ENCODE results near the gene TTLL6. TPM values are rescaled to one million over a fixed set of nuclear protein-coding genes. Genes with fewer than 3 reads are reported as not detected.
A peak's percentile ranks its signal among the peaks of the same experiment; 100 is the strongest.

The TTLL6 gene
- total RNA-seq, 1 donor from 2014 or later = not detected

- TF ChIP-seq, protein P1, sequence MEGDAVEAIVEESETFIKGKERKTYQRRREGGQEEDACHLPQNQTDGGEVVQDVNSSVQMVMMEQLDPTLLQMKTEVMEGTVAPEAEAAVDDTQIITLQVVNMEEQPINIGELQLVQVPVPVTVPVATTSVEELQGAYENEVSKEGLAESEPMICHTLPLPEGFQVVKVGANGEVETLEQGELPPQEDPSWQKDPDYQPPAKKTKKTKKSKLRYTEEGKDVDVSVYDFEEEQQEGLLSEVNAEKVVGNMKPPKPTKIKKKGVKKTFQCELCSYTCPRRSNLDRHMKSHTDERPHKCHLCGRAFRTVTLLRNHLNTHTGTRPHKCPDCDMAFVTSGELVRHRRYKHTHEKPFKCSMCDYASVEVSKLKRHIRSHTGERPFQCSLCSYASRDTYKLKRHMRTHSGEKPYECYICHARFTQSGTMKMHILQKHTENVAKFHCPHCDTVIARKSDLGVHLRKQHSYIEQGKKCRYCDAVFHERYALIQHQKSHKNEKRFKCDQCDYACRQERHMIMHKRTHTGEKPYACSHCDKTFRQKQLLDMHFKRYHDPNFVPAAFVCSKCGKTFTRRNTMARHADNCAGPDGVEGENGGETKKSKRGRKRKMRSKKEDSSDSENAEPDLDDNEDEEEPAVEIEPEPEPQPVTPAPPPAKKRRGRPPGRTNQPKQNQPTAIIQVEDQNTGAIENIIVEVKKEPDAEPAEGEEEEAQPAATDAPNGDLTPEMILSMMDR (IDR thresholded peaks at IDR 0.05; ENCODE audit: insufficient read depth, low read length, severe bottlenecking) = no peak
- H3K4me3 ChIP-seq (ENCODE audit: low read depth, low read length) = no peak overlapping the region
- FAIRE-seq (no peak), DNase-seq (ENCODE audit: low read depth) (no peak)
- H3K27me3 ChIP-seq (ENCODE audit: control insufficient read depth, insufficient read depth, low read length) = peaks cover 11% of the 10 kb centered on the region
- no peaks in the 10 kb centered on the region for H3K36me3 ChIP-seq (ENCODE audit: control insufficient read depth, insufficient read depth, low read length)
These were observed 56.6 kb downstream of the TTLL6 start for GRCh38 chr17:48760411-48760810.

DNA sequence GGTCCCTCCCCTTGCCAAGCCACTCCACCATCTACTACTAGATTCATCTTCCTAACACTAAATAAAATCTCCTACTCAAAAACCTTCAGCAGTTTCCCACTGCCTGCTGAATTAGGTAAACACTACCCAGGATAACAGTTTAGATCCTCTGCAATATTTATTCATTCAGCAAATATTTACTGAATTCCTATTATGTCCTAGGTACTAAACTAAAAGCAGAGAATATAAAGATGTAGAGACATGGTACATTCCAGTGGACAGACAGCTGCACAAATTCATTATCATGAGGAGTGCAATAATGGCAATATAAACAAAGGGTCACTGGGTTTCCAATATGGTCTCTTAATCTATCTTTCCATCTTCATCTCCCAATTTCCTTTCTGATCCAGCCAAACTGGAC, 57.7 kb downstream of the TTLL6 start:
- no peak overlapping the region for H3K4me3 ChIP-seq (ENCODE audit: low read depth, low read length)
- no peaks in the 10 kb centered on the region for H3K36me3 ChIP-seq (ENCODE audit: control insufficient read depth, insufficient read depth, low read length)
- TF ChIP-seq, protein P1 (IDR thresholded peaks at IDR 0.05; ENCODE audit: insufficient read depth, low read length, severe bottlenecking) = no peak
- FAIRE-seq (no peak), DNase-seq (ENCODE audit: low read depth) (no peak)
- H3K27me3 ChIP-seq (ENCODE audit: control insufficient read depth, insufficient read depth, low read length) = peaks cover 22% of the 10 kb centered on the region

DNA sequence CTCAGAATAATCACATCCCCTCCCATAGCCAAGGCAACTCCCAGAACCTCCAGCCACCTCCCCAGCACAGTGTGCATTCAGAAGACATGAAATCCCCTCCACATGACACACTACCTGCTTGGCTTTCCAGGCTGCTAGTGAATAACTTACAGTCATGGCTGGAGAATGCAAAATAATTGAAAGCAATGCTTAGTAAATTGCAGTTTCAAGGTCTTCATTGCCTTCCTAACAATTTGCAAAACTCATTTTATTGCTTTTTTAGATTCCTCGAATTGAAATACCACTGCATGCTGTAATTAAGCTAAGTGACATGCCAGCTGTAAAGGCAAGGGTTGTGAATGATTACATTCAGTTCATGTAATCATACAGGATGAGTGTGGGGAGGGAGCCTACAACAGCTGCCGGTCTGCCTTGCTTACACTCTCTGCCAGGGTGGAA, 59.5 kb downstream of the TTLL6 start:
- H3K36me3 ChIP-seq (ENCODE audit: control insufficient read depth, insufficient read depth, low read length) = no peaks in the 10 kb centered on the region
- H3K27me3 ChIP-seq (ENCODE audit: control insufficient read depth, insufficient read depth, low read length) = peaks cover 39% of the 10 kb centered on the region
- FAIRE-seq (no peak), DNase-seq (ENCODE audit: low read depth) (no peak)
- no peak overlapping the region for H3K4me3 ChIP-seq (ENCODE audit: low read depth, low read length)
- TF ChIP-seq, protein P1 (IDR thresholded peaks at IDR 0.05; ENCODE audit: insufficient read depth, low read length, severe bottlenecking) = no peak

- no peak for DNase-seq (ENCODE audit: low read depth)
- Histone ChIP-seq H3K4me3 (ENCODE audit: low read depth, low read length) (no peak overlapping the region), H3K27me3 (ENCODE audit: control insufficient read depth, insufficient read depth, low read length) (peaks cover 45% of the 10 kb centered on the region)
These were observed 60.2 kb downstream of the TTLL6 start for GRCh38 chr17:48756830-48757251.

DNA sequence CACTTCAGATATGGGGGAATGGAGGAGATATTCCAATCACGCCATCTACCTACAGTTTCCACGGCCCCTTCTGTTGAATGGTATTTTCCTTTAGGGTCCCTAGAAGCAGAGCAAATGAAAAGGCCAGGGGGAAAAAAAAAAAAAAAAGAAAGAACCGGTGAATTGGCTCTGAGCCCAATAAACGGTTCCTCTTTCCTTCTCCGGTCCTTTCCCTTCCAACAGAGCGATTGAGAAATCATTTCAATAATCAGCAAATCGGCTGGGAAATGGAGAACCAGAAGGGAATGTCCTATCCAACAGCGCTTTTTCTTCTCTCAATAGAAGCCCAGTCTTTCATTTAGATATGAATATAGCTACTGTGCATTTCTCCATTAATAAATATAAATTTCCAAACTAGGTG, 61.7 kb downstream of the TTLL6 start:
- Histone ChIP-seq H3K4me3 (ENCODE audit: low read depth, low read length) (no peak overlapping the region), H3K27me3 (ENCODE audit: control insufficient read depth, insufficient read depth, low read length) (peaks cover 54% of the 10 kb centered on the region), H3K36me3 (ENCODE audit: control insufficient read depth, insufficient read depth, low read length) (no peaks in the 10 kb centered on the region)
- TF ChIP-seq, protein P1 (IDR thresholded peaks at IDR 0.05; ENCODE audit: insufficient read depth, low read length, severe bottlenecking) = no peak
- DNase-seq (ENCODE audit: low read depth) = no peak
- no peak for FAIRE-seq

More at GRCh38 chr17:48756830-48757251, 60.2 kb downstream of the TTLL6 start:
- FAIRE-seq = peak; percentile 7
- no peaks in the 10 kb centered on the region for H3K36me3 ChIP-seq (ENCODE audit: control insufficient read depth, insufficient read depth, low read length)
- TF ChIP-seq, protein P1 (IDR thresholded peaks at IDR 0.05; ENCODE audit: insufficient read depth, low read length, severe bottlenecking) = no peak

Measured in bronchial epithelial cell (primary cell).